ENCODE measurements around the gene STMN1. TPM values are rescaled to one million over a fixed set of nuclear protein-coding genes. Genes with fewer than 3 reads are reported as not detected.

The STMN1 gene
- 10 to 100 TPM in 1 of 2 donors, 1 to 10 TPM in 1; 6.3 to 11.4 TPM for total RNA-seq

DNA sequence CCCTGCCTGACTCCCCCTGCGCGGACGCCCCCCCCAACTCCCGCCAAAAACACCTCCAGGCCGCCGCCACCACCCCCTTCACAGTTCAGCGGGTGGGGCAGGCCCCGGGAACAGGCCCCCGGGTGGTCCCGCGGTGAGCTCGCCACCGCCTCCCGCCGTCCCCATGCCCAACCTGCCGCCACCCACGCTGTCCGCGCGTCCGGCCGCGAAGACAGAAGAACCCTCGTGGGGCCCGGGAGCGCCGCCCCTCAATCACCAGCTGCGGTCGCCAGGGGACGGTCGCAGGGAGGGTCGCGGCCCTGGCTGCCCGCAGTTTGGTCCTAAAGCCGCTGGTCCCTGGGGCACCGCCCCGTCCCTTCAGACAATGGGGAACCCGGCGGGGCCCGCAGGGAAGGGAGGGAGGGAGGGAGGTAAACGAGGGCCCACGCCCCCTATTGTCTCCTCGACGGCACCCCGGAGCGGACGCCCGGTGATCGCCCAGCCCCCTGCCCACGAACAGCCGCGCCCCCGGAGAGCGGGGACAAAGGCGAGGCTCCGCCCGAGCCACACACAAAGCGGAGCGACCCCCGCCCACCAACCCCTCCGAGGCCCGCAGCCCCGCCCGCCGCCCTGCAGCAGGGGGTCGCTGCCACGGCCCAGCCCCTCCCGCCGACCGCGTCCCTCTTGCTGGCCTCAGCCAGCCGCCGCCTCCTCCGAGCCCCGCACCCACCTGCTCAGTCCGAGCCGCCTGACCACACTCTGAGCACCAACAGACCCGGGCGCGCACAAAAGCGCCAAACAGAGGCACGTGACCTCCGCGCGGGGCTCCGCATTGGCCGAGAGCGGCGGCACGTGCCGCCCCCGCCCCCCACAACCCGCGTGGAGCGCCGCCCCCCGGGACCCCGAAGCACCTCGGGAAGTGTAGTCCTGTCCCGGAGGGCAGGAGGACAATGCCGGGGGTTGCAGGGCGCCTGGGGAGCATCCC lies at the start of gene STMN1:
STMN1 (minus strand) TSS at position 740 of the 964 bp plus-strand sequence. CDS start 1,743 bp downstream, outside the sequence.
- H3K27me3 ChIP-seq: no peaks in the 10 kb centered on the region
- peak; percentile 88 to 93 (median 92) for DNase-seq
- H3K4me3 ChIP-seq: peak within 1 kb of the TSS; percentile 66 to 70
- no peaks in the 10 kb centered on the region for H3K36me3 ChIP-seq (replicated peaks in 1 of 2; ENCODE audit: insufficient read depth in 1 of 2, low read depth in 2 of 2)
- peak; percentile 90 for ATAC-seq
- peaks cover 27% of the 10 kb centered on the region for H3K4me1 ChIP-seq
- intact Hi-C loops (cut with DNase I): loop anchor here (5.0 kb wide), 1 partner anchor 91 kb away; the partner anchor contains the start of gene PAFAH2
- H3K27ac ChIP-seq: peak within 1 kb of the TSS in 3 of 4 donors; percentile 26 to 56 (median 33)
- 0% methylated on average over 6 to 94 of the region's 102 CpGs for WGBS, 2 donors
- TF ChIP-seq, protein P1, sequence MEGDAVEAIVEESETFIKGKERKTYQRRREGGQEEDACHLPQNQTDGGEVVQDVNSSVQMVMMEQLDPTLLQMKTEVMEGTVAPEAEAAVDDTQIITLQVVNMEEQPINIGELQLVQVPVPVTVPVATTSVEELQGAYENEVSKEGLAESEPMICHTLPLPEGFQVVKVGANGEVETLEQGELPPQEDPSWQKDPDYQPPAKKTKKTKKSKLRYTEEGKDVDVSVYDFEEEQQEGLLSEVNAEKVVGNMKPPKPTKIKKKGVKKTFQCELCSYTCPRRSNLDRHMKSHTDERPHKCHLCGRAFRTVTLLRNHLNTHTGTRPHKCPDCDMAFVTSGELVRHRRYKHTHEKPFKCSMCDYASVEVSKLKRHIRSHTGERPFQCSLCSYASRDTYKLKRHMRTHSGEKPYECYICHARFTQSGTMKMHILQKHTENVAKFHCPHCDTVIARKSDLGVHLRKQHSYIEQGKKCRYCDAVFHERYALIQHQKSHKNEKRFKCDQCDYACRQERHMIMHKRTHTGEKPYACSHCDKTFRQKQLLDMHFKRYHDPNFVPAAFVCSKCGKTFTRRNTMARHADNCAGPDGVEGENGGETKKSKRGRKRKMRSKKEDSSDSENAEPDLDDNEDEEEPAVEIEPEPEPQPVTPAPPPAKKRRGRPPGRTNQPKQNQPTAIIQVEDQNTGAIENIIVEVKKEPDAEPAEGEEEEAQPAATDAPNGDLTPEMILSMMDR (IDR thresholded peaks at IDR 0.05): no peak
- TF ChIP-seq POLR2A (IDR thresholded peaks at IDR 0.05): peak; percentile 77 to 88 (median 78)
- no peaks in the 10 kb centered on the region for H3K9me3 ChIP-seq

DNA sequence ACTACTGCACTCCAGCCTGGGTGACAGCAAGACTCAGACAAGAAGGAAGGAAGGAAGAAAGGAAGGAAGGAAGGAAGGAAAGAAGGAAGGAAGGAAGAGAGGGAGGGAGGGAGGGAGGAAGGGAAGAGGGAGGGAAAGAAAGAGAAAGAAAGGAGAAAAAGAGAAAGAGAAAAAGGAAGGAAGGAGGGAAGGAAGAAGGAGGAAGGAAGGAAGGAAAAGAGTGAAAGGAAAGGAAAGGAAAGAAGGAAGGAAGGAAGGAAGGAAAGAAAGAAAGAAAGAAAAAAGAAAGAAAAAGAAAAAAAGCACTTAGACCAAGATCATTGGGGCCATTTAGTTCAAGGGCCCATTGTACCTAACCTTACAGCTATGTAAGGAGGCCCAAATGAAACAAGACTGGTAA lies 49.3 kb upstream of the STMN1 start:
- peaks cover 0 to 2% of the 10 kb centered on the region in 2 donors for H3K36me3 ChIP-seq (replicated peaks in 1 of 2; ENCODE audit: insufficient read depth in 1 of 2, low read depth in 2 of 2)
- no peaks in the 10 kb centered on the region for H3K27me3 ChIP-seq
- H3K9me3 ChIP-seq: no peaks in the 10 kb centered on the region
- no peaks in the 10 kb centered on the region for H3K4me1 ChIP-seq
- intact Hi-C loops (cut with DNase I): no loop called here
- no peak for TF ChIP-seq POLR2A (IDR thresholded peaks at IDR 0.05)
- TF ChIP-seq, protein P1 (IDR thresholded peaks at IDR 0.05): no peak
- no peak overlapping the region for H3K4me3 ChIP-seq
- DNase-seq (no peak), ATAC-seq (no peak)
- no peak overlapping the region for H3K27ac ChIP-seq

DNA sequence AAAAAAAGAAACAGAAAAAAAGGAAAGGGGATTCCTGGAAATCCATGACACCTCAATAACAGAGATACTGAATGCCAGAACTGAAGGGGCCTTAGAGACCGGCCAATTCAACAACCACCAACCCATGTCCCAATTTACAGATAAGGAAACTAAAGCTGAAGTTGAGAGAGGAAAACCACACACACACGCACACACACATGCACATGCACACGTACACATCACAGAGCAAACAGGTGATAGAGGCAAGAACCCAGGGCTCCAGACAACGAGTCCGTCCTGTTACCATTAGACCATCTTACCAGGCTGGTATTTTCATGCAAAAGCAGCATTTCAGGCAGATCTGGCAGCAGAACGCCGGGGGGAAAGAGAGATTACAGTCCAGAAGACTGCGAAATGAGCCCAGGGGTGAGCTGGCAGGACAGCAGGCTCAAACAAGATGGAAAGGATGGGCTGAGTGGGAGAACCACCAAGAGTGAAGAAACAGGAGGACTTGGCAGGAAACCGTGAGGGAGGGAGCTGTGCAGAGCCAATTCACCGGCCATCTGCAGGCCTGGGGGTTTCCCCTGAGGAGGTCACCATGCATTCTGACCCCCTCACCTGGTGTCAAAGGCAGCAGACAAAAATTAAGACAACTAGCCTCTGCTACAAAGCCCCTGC lies 48.2 kb upstream of the STMN1 start:
- no peaks in the 10 kb centered on the region for H3K9me3 ChIP-seq
- TF ChIP-seq, protein P1 (IDR thresholded peaks at IDR 0.05): no peak
- no peak for TF ChIP-seq POLR2A (IDR thresholded peaks at IDR 0.05)
- H3K4me1 ChIP-seq: no peaks in the 10 kb centered on the region
- DNase-seq: no peak
- no peaks in the 10 kb centered on the region for H3K36me3 ChIP-seq (replicated peaks in 1 of 2; ENCODE audit: insufficient read depth in 1 of 2, low read depth in 2 of 2)
- H3K27ac ChIP-seq: no peak overlapping the region
- no peak overlapping the region for H3K4me3 ChIP-seq
- WGBS, 2 donors: 78 to 79% methylated on average over 10 of the region's 10 CpGs
- H3K27me3 ChIP-seq: no peaks in the 10 kb centered on the region
- ATAC-seq: no peak
- intact Hi-C loops (cut with DNase I): no loop called here

DNA sequence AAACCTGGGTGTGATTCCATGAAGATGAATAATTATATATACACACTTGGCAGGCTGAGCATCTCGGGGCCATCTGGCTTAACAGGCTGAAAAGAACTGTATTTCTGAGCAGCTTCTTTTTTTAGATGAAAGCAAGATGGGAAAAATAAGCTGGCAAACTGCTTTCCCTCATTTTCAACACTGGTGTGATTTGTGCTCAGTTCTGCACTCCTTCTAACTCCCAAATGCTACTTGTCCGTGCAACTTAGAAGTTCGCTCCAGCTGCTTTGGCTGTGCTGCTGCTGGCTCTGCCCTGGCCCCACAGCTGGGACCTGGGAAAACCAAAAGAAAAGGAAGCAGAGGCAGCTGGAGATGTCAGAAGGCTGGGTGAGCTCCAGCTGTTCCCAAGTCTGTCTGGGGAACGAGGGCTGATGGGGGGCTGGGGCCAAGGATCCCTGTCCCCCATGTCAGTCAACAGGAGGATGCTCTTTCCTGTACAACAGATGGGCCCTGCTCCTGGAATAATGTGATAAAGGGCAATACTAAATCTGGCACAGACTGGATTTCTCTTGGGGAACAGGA lies 46.7 kb upstream of the STMN1 start:
- Histone ChIP-seq H3K27me3 (no peaks in the 10 kb centered on the region), H3K4me3 (no peak overlapping the region), H3K36me3 (replicated peaks in 1 of 2; ENCODE audit: insufficient read depth in 1 of 2, low read depth in 2 of 2) (no peaks in the 10 kb centered on the region), H3K27ac (no peak overlapping the region), H3K4me1 (no peaks in the 10 kb centered on the region), H3K9me3 (no peaks in the 10 kb centered on the region)
- WGBS, 2 donors: 69 to 73% methylated on average over 4 of the region's 4 CpGs
- intact Hi-C loops (cut with DNase I): no loop called here
- ATAC-seq: no peak
- DNase-seq: no peak
- TF ChIP-seq, protein P1 (IDR thresholded peaks at IDR 0.05): no peak
- TF ChIP-seq POLR2A (IDR thresholded peaks at IDR 0.05): no peak
